Activated CD4-positive, alpha-beta T cell treated with anti-CD3 and anti-CD28 coated beads, Interleukin-2, Interleukin-4, amounts not matched to agents 100 ng/mL and 50 ng/mL, durations not matched to agents 16 hours and 8 hours (primary cell): ENCODE data around the gene ERVK3-1.
A peak's percentile ranks its signal among the peaks of the same experiment; 100 is the strongest.
"Not testable (repeated sequence)": the region's sequence is repeated elsewhere in the genome, so short reads cannot be mapped to it uniquely, and the experiment has no call there.

Experiments
- DNase-seq: peaks from one replicate; pipeline ENCODE4 v3.0.0-alpha.2; 2020; ENCODE audit warnings: low spot score

Gene ERVK3-1, protein sequence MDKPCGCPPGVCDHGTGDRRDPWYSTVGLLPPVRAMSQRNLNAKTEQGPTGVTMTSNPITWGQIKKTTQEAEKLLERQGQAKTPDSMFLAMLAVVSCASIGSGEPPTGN

DNA sequence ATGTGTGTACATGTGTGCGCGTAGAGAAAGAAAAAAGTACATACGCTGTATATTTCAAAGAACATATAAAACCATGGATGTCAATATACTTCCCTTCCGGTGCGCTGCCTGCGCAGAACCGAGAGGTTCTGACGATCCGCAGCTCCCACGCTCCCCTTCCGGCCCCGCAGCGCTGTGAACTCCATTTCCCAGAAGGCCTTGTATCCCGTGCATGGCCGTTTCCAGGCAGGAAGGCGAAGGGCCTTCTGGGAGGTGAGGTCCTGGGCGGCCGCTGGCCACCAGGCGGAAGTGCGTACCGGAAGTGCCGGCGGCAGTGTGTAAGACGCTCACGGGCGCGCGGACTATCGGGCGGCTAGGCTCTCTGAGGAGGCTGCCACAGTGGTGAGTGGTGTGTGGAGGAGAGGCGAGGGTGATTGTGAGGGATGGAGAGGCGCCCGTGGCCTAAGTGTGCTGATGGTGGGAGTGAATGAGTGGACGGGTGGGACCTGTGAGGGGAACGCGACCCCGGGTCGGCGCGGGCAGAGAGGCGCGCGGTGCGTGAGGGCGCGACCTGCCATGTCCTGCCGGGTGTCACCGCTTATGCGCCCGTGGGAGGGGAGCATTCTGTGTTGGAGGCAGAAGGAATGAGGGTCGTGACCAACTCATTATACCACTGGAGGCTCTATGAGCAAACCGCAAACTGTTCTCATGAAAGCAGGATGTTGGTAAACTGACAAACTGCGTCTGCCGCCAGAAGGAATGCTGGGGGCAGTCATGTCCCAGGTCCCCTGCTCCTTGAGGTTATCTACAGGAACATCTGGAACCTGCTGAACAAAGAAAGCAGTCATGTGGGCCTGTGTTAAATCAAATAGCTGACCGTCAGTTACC is at the start of gene ERVK3-1:
Gene ERVK3-1, plus strand, starts transcription at position 313 of the 867 bp plus-strand sequence. CDS start 6,792 bp downstream, outside the sequence.
- peak; percentile 97 for DNase-seq

DNA sequence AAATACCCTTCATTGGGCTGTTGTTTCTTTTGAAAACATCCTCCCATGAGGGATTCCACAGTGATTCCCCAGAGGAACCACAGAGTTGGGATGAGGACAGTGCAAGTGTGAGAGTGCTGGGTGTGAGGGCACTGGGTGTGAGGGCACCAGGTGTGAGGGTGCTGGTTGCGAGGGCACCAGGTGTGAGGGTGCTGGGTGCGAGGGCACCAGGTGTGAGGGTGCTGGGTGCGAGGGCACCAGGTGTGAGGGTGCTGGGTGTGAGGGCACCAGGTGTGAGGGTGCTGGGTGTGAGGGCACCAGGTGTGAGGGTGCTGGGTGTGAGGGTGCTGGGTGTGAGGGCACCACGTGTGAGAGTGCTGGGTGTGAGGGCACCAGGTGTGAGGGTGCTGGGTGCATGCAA is 46.9 kb upstream of the ERVK3-1 start:
- not testable (repeated sequence) for DNase-seq

DNA sequence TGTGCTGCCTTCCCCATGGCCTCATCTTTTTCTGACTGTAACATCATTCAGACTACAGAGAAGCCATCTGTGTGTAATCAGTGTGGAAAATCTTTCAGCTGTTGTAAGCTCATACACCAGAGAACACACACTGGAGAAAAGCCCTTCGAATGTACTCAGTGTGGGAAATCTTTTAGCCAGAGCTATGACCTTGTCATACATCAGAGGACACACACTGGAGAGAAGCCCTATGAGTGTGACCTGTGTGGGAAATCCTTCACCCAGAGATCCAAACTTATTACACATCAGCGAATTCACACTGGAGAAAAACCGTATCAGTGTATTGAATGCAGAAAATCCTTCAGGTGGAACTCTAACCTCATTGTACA is 43.6 kb upstream of the ERVK3-1 start:
- DNase-seq, result no peak

DNA sequence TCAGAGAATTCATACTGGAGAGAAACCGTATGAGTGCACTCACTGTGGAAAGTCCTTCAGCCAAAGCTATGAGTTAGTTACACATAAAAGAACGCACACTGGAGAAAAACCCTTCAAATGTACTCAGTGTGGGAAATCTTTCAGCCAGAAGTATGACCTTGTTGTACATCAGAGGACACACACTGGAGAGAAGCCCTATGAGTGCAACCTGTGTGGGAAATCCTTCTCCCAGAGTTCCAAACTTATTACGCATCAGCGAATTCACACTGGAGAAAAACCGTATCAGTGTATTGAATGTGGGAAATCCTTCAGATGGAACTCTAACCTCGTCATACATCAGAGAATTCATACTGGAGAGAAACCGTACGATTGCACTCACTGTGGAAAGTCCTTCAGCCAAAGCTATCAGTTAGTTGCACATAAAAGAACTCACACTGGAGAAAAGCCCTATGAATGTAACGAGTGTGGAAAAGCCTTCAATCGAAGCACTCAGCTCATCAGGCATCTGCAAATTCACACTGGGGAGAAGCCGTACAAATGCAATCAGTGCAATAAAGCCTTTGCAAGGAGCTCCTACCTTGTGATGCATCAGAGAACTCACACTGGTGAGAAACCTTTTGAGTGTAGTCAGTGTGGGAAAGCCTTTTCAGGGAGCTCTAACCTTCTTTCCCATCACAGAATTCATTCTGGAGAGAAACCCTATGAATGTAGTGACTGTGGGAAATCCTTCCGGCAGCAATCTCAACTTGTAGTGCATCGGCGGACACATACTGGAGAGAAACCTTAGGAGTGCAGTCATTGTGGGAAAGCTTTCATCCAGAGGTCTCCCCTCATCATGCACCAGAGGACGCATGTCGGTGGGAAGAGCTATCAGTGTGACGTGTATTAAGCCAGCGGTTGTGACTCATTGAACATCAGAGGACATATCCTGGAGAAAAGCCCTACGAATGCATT is 42.9 kb upstream of the ERVK3-1 start:
- DNase-seq, result no peak

DNA sequence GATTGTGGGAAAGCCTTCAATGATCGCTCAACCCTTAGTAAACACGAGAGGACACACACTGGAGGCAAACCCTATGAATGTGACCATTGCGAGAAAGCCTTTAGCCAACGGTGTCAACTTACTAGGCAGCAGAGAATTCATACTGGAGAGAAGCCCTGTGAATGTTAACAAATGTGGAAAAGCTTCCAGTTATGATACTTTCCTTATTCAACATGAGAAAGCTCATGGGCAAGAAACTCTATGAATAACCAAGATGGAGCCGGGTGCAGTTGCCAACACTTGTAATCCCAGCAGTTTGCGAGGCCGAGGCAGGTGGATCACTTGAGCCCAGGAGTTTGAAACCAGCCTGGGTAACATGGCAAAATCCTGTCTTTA is 42.3 kb upstream of the ERVK3-1 start:
- DNase-seq, result no peak

DNA sequence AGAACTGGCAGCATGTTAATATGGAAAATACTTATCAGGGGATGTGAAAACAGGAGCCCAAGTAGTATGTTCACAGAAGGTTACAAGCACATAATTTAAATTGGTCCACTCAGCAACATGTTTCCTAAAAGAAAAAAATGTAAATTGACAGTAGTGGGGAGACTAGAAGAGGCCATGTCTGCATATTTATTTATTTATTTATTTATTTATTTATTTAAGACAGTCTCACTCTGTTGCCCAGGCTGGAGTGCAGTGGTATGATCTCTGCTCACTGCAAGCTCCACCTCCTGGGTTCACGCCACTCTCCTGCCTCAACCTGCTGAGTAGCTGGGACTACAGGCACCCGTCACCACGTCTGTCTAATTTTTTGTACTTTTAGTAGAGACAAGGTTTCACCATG is 40.1 kb upstream of the ERVK3-1 start:
- no peak for DNase-seq

DNA sequence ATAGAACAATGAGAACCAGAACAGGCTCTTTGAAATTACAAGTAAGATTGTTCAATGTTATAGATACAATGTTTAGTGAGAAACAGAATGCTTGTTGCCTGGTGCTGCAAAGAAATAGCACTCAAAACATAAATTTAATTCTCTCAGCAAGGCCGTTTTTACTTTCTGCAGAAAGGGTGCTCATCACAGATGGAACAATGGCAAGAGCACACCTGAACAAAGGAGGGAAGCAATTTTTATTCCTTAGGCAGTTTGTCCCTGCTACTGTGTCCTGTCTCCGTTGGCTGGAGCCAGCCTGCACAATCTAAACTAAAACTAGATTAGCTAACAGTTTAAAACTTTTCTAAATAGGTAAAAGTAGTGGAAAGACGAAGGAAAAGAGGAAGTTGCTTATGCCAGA is 36.8 kb upstream of the ERVK3-1 start:
- no peak for DNase-seq

DNA sequence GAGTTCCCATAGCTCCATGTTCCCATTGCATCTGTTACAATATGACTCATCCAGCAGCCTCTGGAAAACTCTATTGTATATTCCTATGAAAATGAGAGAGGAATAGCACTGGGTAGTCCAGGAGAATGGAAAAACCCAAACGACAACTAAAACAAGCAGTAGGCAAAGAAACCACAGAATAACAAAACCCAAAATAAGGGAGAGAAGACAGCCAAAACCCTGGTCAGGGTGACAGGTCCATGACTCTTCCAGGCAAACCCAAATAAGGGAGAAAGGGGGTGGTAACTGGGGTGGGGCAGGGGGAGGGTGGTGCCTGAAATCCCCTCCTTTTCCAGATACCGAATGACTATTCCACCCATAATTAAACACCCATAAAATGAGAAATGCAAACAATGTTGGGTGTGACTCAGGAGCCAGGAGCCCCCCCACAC is 30.4 kb upstream of the ERVK3-1 start:
- DNase-seq, result no peak

DNA sequence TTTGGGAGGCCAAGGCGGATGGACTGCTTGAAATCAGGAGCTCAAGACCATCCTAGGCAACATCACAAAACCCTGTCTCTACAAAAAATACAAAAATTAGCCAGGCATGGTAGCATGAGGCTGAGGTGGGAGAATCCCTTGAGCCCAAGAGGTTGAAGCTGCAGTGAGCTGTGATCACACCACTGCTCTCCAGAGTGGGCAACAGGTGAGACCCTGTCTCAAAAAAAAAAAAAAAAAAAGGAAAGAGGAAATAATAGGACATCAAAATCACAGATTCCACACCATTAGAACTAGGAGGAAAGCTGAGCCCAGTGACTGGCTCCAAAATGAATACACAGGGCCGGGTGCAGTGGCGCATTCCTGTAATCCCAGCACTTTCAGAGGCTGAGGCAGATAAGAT is 29.6 kb upstream of the ERVK3-1 start:
- DNase-seq, result no peak

DNA sequence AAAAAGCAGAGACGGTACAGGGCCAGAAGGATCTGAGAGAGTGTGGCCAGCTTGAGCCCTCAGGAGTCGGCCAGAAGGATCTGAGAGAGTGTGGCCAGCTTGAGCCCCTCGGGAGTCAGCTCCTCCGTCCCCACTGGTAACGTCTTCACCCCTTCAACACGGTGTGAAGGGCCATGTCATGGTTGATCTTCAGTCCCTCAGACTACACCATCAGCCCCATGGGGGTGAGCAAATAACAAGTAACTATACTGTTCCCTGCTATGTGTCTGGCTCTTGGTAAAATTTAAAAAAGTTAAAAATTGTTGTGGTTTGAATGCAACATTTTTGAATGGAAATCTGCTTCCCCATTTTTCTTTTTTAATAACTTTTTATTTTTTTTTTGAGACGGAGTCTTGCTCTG is 28.0 kb upstream of the ERVK3-1 start:
- no peak for DNase-seq

DNA sequence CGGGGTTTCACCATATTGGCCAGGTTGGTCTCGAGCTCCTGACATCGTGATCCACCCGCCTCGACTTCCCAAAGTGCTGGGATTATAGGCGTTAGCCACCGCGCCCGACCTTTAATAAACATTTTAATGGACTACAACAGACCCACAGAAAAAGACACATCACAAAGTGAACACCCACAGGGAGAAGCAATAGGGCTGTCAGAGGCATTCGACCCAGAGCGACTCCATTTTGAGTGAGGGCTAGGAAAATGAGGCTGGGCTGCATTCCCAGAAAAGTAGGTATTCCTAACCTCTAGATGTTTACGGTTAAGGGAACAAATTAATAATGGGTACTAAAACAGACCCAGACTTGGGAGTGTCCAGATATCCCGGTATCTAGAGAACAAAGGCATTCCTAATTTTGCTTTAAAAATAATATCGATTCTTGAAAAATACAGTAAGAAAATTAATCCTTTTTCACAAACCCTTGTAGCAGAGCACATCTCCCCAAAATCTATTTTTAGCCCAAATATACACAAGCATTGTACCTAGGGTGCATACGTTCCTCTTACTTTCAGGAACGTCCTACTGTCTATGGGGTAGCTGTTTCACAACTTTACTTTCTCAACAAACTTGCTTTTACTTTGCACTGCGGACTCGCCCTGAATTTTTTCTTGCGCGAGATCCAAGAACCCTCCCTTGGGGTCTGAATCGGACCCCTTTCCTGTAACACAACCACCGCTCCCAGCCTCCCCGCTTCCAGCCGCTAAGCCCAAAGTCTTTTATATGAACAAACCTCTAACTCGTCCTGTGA is 27.2 kb upstream of the ERVK3-1 start:
- no peak for DNase-seq

DNA sequence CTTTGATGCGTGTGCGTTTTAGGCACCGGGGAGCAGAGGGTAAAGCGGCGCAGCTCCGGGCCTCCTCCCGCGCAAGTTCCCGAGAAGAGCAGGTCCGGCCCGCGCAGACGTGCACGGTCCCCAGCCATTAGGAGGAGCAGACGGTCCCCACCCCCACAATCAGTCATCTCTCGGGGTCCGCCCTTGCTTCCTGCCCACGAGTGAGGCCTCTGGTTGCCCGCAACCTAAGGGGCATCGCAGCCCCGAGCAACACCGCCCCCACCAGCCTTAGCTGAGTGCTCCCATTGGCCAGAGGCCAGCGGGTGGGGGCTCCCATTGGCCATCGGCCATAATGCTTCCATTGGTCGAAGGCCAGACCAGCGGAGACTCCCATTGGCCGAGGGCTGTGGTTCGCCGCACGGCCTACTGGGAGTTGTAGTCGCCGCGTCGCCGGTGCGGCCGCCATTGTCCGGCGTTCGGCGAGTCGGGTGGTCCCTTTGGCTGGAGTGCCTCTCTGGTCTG is 26.6 kb upstream of the ERVK3-1 start, which contains the start of gene ZNF8:
Gene ZNF8, plus strand, starts transcription at position 415 of the 501 bp plus-strand sequence. CDS start 127 bp downstream, outside the sequence.
- DNase-seq, result peak; percentile 98

DNA sequence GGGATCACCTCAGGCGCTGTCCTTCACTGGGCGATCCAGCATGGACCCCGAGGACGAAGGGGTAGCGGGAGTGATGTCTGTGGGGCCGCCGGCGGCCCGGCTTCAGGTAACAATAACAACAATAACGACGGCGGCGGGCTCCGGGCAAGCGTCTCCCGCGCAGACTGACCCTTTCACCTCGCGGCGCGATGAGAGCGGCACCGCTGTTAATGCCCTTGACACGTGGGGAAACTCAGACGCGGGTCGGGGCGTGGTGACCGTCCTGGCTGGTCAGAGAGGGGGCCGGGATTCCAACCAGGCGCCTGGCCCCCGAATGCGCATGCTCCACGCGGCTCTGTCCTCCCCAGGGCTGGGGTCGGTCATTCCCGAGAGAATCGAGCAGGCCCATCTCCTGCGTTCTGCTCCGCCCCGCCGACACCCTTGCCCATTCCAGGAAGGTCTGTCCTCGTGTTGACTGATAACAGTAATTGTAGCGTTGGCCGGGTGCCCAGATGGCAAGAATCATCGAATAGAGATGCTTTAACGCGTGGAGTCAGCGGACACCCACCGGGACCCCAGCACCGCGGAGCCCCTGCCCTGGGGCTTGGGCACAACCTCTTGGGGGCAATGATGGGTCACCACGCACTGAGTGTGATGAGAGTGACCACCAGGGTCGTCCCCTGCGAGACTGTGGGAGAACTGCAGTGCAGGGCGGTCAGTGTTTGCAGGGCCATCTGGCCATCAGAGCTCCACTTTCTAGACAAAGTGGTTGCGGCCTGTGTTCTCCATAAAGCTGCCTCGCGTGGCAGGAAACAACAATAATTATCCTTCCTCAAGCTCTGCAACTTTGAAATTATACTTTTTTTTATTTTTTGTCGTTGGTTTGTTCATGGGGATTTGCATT is 25.9 kb upstream of the ERVK3-1 start:
- peak; percentile 27 for DNase-seq

DNA sequence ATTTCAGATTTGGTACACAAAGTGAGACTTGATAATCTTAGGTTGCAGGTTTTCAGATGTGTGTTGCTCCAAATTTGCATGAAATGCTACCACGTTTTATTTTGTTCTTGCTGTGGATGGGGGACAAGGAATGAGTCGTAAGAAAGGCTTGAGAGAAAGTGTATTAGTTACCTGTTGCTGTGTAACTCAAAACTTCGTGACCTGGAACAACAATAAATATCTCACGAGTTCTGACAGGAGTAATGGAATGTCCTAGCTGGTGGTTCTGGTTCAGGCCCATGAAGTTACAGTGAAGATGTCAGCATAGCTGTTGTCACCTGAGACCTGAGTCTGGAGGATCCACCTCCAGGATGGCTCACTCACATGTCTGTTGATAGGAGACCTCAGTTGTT is 25.3 kb upstream of the ERVK3-1 start:
- no peak for DNase-seq

DNA sequence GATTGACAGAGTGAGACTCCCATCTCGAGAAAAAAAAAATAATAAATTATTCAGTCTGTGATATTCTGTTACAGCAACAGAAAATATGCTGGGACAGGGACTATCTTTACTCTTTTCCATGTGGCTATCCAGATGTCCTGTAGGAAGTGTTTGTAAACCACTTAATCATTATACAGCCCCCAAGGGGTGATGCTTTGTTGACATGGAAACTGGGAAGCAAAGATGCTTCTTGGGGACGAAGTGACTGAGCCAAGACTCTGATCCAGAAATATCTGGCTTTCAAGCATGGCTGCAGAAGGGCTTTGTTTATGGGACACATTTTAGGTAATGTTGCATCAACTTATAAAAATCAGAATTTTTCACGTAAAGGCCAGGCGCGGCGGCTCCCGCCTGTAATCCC is 21.0 kb upstream of the ERVK3-1 start:
- no peak for DNase-seq

DNA sequence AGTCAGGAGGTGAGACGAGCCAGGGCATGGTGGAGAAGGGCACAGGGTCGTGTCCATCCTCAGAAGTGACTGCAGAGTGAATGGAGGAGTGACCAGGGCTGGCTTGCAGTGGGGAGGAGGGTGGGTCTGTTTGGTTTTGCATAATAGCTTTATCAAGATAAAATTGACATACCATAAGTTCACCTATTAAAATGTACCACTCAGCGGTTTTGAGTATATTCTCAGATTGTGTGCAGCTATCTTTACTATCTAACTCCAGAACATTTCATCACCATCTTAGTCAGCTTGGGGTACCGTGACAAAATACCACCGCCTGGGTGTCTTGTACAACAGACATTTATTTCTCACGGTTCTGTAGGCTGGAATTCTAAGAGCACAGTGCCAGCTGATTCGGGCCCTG is 13.2 kb upstream of the ERVK3-1 start:
- no peak for DNase-seq

DNA sequence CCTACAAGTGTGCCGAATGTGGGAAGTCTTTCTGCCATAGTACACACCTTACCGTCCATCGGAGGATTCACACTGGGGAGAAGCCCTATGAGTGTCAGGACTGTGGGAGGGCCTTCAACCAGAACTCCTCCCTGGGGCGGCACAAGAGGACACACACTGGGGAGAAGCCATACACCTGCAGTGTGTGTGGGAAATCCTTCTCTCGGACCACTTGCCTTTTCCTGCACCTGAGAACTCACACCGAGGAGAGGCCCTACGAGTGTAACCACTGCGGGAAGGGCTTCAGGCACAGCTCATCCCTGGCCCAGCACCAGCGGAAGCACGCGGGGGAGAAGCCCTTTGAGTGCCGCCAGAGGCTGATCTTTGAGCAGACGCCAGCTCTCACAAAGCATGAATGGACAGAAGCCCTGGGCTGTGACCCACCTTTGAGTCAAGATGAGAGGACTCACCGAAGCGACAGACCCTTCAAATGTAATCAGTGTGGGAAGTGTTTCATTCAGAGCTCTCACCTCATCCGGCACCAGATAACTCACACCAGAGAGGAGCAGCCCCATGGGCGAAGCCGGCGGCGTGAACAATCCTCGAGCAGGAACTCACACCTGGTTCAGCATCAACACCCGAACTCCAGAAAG is 10.3 kb upstream of the ERVK3-1 start:
- no peak for DNase-seq

DNA sequence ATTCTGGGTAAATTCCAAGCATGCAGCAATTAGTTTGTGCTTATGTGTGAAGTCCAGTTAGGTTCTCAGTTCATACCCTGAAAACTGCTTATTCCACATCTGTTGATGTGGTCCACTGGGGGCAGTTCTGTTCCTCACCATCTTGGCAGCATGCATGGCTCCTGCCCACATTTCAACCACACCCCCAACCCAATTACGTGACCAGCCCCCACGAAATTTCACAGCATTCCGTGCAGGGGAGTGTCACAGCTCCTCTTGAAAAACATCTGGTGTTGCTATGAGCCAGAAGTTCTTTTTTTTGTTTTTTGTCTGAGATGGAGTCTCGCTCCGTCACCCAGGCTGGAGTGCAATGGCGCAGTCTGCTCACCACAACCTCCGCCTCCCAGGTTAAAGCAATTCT is 9.1 kb upstream of the ERVK3-1 start:
- DNase-seq, result no peak

DNA sequence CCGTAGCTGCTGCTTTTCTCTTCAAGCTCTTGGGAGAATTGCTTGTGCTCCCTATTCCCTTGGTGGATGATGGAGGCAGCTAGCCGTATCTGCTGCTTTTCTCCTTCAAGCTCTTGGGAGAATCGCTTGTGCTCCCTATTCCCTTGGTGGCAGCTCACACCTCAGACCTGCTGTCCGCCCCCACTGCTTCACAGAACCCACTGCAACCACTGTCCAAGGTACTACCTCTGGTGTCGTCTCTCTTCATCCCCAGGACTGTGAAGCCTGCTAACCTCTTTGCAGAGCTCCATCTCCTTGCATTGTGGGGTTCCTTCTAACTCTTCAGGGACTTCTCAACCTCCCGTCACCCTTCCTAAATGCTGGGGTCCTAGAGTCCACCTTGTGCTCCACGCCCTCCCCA is 4.6 kb upstream of the ERVK3-1 start:
- DNase-seq, result no peak

DNA sequence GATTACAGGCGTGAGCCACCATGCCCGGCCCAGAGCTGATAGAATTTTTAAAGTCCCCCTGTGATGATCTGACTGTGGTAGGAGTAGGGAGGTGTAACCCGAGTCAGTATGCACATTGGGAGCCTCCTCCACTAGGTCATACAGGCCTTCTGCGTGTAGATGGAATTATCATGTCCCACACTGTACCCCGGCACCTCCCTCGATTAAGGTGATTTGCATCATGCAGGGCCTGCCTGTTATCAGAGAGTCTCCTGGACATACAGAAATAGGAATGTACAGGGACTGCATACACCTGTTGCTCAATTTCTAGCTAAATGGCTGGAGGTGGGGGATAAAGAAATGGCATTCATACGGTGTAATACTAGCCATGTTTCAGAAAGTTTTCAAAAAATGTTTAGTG is 922 bp upstream of the ERVK3-1 start:
- no peak for DNase-seq
